GM12878 (cell line): ENCODE results near the gene SP1. TPM values are rescaled to one million over a fixed set of nuclear protein-coding genes. Genes with fewer than 3 reads are reported as not detected.
A peak's percentile ranks its signal among the peaks of the same experiment; 100 is the strongest.

Experiments
- ASH2L ChIP-seq: fragments of 300-600, 200-600 bp; sonication (generic); IDR thresholded peaks from 2 replicates; pipeline ENCODE4 v1.6.1; 2017; ENCODE audit warnings: low read depth, mild to moderate bottlenecking, borderline replicate concordance
- CEBPZ ChIP-seq: fragments of 150-350 bp; IDR thresholded peaks from 2 replicates; pipeline ENCODE4 v1.6.1; 2016; ENCODE audit warnings: low read depth, low read length
- CHD2 ChIP-seq: IDR thresholded peaks from 2 replicates; pipeline ENCODE4 v1.6.1; 2011; ENCODE audit warnings: low read depth, low read length, improper control_type of control experiment, borderline replicate concordance
- CREM ChIP-seq: IDR thresholded peaks from 2 replicates; pipeline ENCODE4 v1.6.1; 2014; ENCODE audit warnings: antibody characterized with exemption, low read depth
- LARP7 ChIP-seq: fragments of 450-650 bp; IDR thresholded peaks from 2 replicates; pipeline ENCODE4 v1.6.1; 2017; ENCODE audit warnings: mild to moderate bottlenecking
- NKRF ChIP-seq: fragments of 450-650 bp; conservative IDR thresholded peaks from 2 replicates; pipeline ENCODE4 v1.6.1; 2017; ENCODE audit warnings: mild to moderate bottlenecking, moderate library complexity
- REST ChIP-seq: IDR thresholded peaks from 2 replicates; pipeline ENCODE4 v1.6.1; 2012; ENCODE audit warnings: mild to moderate bottlenecking, low read depth, low read length
- TBL1XR1 ChIP-seq: IDR thresholded peaks from 2 replicates; pipeline ENCODE4 v1.6.1; 2012; ENCODE audit warnings: low read depth, low read length, improper control_type of control experiment
- ZBTB4 ChIP-seq: fragments of 450-650 bp; formaldehyde crosslinking; IDR thresholded peaks from 2 replicates; pipeline ENCODE4 v1.4.0; 2022; ENCODE audit warnings: mild to moderate bottlenecking, moderate library complexity
- ZNF687 ChIP-seq: fragments of 450-650 bp; IDR thresholded peaks from 2 replicates; pipeline ENCODE4 v1.6.1; 2017; ENCODE audit warnings: mild to moderate bottlenecking, moderate library complexity
- polyA plus RNA-seq, 11 experiments: library from polyadenylated mRNA; depleted of rRNA in 4 of 11; unstranded in 6 of 11; stranded (reverse) in 5 of 11; fragments of >200 nt; fragmentation: Nextera tagmentation in 4 of 11; fragmentation: Illumina TruSeq in 1 of 11; extraction: Ambion mirVana in 4 of 11; extraction: Trizol in 1 of 11; gene quantifications; 1 replicate in 1 of 11; 2 replicates in 10 of 11; pipeline versions ENCODE4 v1.2.1 to v1.2.3, GENCODE V29; 2011 to 2016; ENCODE audit warnings: inconsistent platforms in 2 of 11, missing spikeins in 2 of 11, low read depth in 1 of 11
- total RNA-seq, 4 experiments: library from RNA; depleted of rRNA in 3 of 4; stranded (reverse); fragments of >200 nt in 3 of 4; fragmentation: Illumina TruSeq in 1 of 4; extraction: Trizol in 1 of 4; gene quantifications; 2 replicates each; pipeline versions ENCODE4 v1.2.1 to v1.2.3, GENCODE V29; 2013 to 2021

Gene SP1
- total and polyA plus RNA-seq, 10 of the 15 experiments (the other 5 are each of a cell fraction or from before 2014, with no cell fraction given) = 3.3 to 52.0 (median 25.2) TPM

GRCh38 chr12:53452159-53453077 is 72.4 kb downstream of the SP1 start (continued):
- TF ChIP-seq CEBPZ (no peak), CHD2 (peak; percentile 84), TBL1XR1 (peak; percentile 58; the same call in 1 of the 2 replicates), ASH2L (peak; percentile 93), CREM (peak; percentile 39; the same call in 1 of the 2 replicates), NKRF (peak; percentile 69), ZNF687 (0 out of 2 replicates have a peak, but pooled peaks have one; percentile 40), LARP7 (peak; percentile 82), REST (no peak), ZBTB4 (no peak)
